HCT116 (cell line): ENCODE measurements around the gene SNPH.

Experiments used
- CTCF ChIP-seq, 3 experiments: fragments of 200-600 bp in 1 of 3; sonication (generic) in 1 of 3; IDR thresholded peaks in 2 of 3; conservative IDR thresholded peaks in 1 of 3; 2 replicates each; pipeline ENCODE4 v1.5.1; 2012 to 2017; ENCODE audit warnings: low read depth in 2 of 3, low read length in 2 of 3, antibody characterized with exemption in 1 of 3, borderline replicate concordance in 1 of 3, control low read depth in 1 of 3, mild to moderate bottlenecking in 1 of 3, mixed read lengths in 1 of 3, mixed run types in 1 of 3, moderate library complexity in 1 of 3; ENCODE audit not compliant: insufficient read depth in 1 of 3
- EZH2 ChIP-seq: fragments of 200-600 bp; sonication (generic); IDR thresholded peaks from 2 replicates; pipeline ENCODE4 v1.6.1; 2017; ENCODE audit warnings: antibody characterized with exemption, mixed run types

- no peak for TF ChIP-seq EZH2
- TF ChIP-seq CTCF (IDR thresholded peaks at IDR 0.05 in 2 of 3, conservative IDR thresholded peaks at IDR 0.05 in 1 of 3; ENCODE audit: borderline replicate concordance in 1 of 3, insufficient read depth in 1 of 3, low read depth in 2 of 3, low read length in 2 of 3) = no peak
Measured at GRCh38 chr20:1225783-1226654, 40.1 kb upstream of the SNPH start, which contains the start of gene RAD21L1.
